Measurements from ENCODE around the gene CCDC127. TPM values are rescaled to one million over a fixed set of nuclear protein-coding genes. Genes with fewer than 3 reads are reported as not detected.

The CCDC127 gene
- total and polyA plus RNA-seq, 2 of the 13 experiments (the other 11 are each of a cell fraction or from before 2014, with no cell fraction given) = 2.9 to 4.3 TPM

DNA sequence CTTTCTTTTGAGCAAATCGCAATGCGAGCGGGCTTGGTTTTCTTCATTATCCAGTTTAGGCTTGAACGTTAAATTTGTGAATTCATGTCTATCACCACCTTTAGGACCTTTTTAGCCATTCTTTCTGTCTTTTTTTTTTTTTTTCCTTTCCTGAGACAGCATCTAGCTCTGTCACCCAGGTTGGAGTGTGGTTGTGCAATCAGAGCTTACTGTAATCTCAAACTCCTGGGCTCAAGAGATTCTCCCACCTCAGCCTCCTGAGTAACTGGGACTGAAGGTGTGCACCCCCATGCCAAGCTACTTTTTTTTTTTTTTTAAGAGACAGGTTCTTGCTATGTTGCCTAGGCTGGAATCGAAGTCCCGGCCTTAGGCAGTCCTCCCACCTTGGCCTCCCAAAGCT is 65.9 kb downstream of the CCDC127 start:
- Histone ChIP-seq H3K36me3 (replicated peaks in 1 of 2; ENCODE audit: control insufficient read depth in 1 of 2, insufficient read depth in 2 of 2, low read length in 2 of 2) (no peaks in the 10 kb centered on the region), H3K79me2 (ENCODE audit: insufficient read depth, low read length) (no peaks in the 10 kb centered on the region), H3K27ac (ENCODE audit: extremely low read length, insufficient read depth, low read length) (no peak overlapping the region), H3K9me3 (ENCODE audit: low read length) (peaks cover 11% of the 10 kb centered on the region), H3K9ac (ENCODE audit: insufficient read depth, low read depth, low read length) (no peak overlapping the region), H4K20me1 (ENCODE audit: insufficient read depth, low read length) (no peaks in the 10 kb centered on the region), H3K27me3 (ENCODE audit: control insufficient read depth in 1 of 2, insufficient read depth in 2 of 2, low read length in 2 of 2) (peaks cover 1 to 36% of the 10 kb centered on the region in 2 experiments; a peak in 3 of 5 replicates), H3K4me2 (ENCODE audit: low read depth, low read length) (no peak overlapping the region), H2AFZ (ENCODE audit: low read length) (no peak overlapping the region), H3K4me1 (ENCODE audit: insufficient read depth, low read length) (no peaks in the 10 kb centered on the region), H3K4me3 (replicated peaks in 1 of 3; ENCODE audit: insufficient read depth in 1 of 3, low read depth in 2 of 3, low read length in 3 of 3) (no peak overlapping the region)
- DNase-seq (ENCODE audit: low spot score) (no peak), ATAC-seq (no peak), FAIRE-seq (no peak)
- ChIA-PET POLR2A (no interaction called here), CTCF (ENCODE audit: low intra/inter-chr PET ratio, low total read pairs) (no interaction called here)
- TF ChIP-seq CEBPB (IDR thresholded peaks at IDR 0.05; ENCODE audit: borderline replicate concordance, low read depth, low read length) = peak; percentile 25; the same call in 1 of the 2 replicates
- TF ChIP-seq HOXA9 (CRISPR knock-in tag; IDR thresholded peaks at IDR 0.05; ENCODE audit: borderline replicate concordance) = no peak
- 63% methylated on average over 6 of the region's 6 CpGs for WGBS (ENCODE audit: low lambda C conversion rate)
- intact Hi-C loops (cut with micrococcal nuclease; ENCODE audit: unreplicated experiment) = no loop called here
- BruUV-seq (replicated peaks) = no TSS peak
- in situ Hi-C loops (cut with HindIII; ENCODE audit: extremely low pct_ligation_motif_present, low pct_unique_long_range_greater_than_20kb) = no loop called here

DNA sequence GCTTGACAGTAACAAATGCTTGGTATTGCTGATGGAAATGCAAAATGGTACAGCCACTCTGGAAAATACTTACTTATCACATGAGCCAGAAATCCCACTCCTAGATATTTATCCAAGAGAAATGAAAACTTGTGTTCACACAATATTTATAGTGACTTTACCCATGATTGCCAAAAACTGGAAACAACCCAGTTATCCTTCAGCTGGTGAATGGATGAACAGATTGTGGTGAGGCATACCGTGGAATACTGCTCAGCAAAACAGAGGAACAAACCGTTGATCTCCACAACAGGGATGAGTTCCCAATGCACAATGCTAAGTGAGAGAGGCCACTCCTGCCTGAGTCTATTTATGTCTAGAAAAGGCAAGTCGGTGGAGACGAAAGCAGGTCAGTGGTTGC is 67.2 kb downstream of the CCDC127 start:
- no peaks in the 10 kb centered on the region for H3K79me2 ChIP-seq (ENCODE audit: insufficient read depth, low read length)
- no TSS peak for BruUV-seq (replicated peaks)
- H3K4me2 ChIP-seq (ENCODE audit: low read depth, low read length) = no peak overlapping the region
- in situ Hi-C loops (cut with HindIII; ENCODE audit: extremely low pct_ligation_motif_present, low pct_unique_long_range_greater_than_20kb) (no loop called here), intact Hi-C loops (cut with micrococcal nuclease; ENCODE audit: unreplicated experiment) (no loop called here)
- ATAC-seq (no peak), FAIRE-seq (no peak), DNase-seq (ENCODE audit: low spot score) (no peak)
- H3K27ac ChIP-seq (ENCODE audit: extremely low read length, insufficient read depth, low read length) = no peak overlapping the region
- no peaks in the 10 kb centered on the region for H3K4me1 ChIP-seq (ENCODE audit: insufficient read depth, low read length)
- CTCF ChIA-PET (ENCODE audit: low intra/inter-chr PET ratio, low total read pairs) = no interaction called here
- no peak overlapping the region for H3K4me3 ChIP-seq (replicated peaks in 1 of 3; ENCODE audit: insufficient read depth in 1 of 3, low read depth in 2 of 3, low read length in 3 of 3)
- H3K27me3 ChIP-seq (ENCODE audit: control insufficient read depth in 1 of 2, insufficient read depth in 2 of 2, low read length in 2 of 2) = peaks cover 0 to 25% of the 10 kb centered on the region in 2 experiments; a peak in 3 of 5 replicates
- peaks cover 14% of the 10 kb centered on the region for H3K9me3 ChIP-seq (ENCODE audit: low read length)
- H3K36me3 ChIP-seq (replicated peaks in 1 of 2; ENCODE audit: control insufficient read depth in 1 of 2, insufficient read depth in 2 of 2, low read length in 2 of 2) = no peaks in the 10 kb centered on the region
- POLR2A ChIA-PET = no interaction called here
- H2AFZ ChIP-seq (ENCODE audit: low read length) = no peak overlapping the region
- 4% methylated on average over 4 of the region's 4 CpGs for WGBS (ENCODE audit: low lambda C conversion rate)
- no peak overlapping the region for H3K9ac ChIP-seq (ENCODE audit: insufficient read depth, low read depth, low read length)
- H4K20me1 ChIP-seq (ENCODE audit: insufficient read depth, low read length) = no peaks in the 10 kb centered on the region
- TF ChIP-seq ZNF30 (CRISPR knock-in tag; IDR thresholded peaks at IDR 0.05) = no peak
- no peak for TF ChIP-seq MZF1 (CRISPR knock-in tag; IDR thresholded peaks at IDR 0.05; ENCODE audit: borderline replicate concordance)
- TF ChIP-seq TCF7 (IDR thresholded peaks at IDR 0.05; ENCODE audit: low read depth) = no peak
- no peak for TF ChIP-seq GATA4 (IDR thresholded peaks at IDR 0.05; ENCODE audit: borderline replicate concordance, low read depth)
- no peak for TF ChIP-seq RERE (CRISPR knock-in tag; IDR thresholded peaks at IDR 0.05; ENCODE audit: low read depth)
- TF ChIP-seq MAF1 (CRISPR knock-in tag; IDR thresholded peaks at IDR 0.05; ENCODE audit: borderline replicate concordance) = no peak
- TF ChIP-seq BHLHE40 (IDR thresholded peaks at IDR 0.05; ENCODE audit: low read length) = no peak
- no peak for TF ChIP-seq ATF4 (CRISPR knock-in tag; IDR thresholded peaks at IDR 0.05)
- TF ChIP-seq, protein P1, sequence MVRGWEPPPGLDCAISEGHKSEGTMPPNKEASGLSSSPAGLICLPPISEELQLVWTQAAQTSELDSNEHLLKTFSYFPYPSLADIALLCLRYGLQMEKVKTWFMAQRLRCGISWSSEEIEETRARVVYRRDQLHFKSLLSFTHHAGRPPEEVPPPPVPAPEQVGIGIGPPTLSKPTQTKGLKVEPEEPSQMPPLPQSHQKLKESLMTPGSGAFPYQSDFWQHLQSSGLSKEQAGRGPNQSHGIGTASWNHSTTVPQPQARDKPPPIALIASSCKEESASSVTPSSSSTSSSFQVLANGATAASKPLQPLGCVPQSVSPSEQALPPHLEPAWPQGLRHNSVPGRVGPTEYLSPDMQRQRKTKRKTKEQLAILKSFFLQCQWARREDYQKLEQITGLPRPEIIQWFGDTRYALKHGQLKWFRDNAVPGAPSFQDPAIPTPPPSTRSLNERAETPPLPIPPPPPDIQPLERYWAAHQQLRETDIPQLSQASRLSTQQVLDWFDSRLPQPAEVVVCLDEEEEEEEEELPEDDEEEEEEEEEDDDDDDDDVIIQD (CRISPR knock-in tag; IDR thresholded peaks at IDR 0.05; ENCODE audit: low read depth) = no peak
- TF ChIP-seq EED (CRISPR knock-in tag; IDR thresholded peaks at IDR 0.05) = no peak

Measured in HepG2 (cell line).